Panc1 (cell line): ENCODE measurements around the gene FAM43A.

Source experiments
- POLR2AphosphoS5 ChIP-seq: IDR thresholded peaks from 2 replicates; pipeline ENCODE4 v1.6.1; 2012; ENCODE audit warnings: mild to moderate bottlenecking, low read depth, low read length, moderate library complexity
- TF ChIP-seq, protein P1 (sequence below): fragments of 450-650 bp; IDR thresholded peaks from 2 replicates; pipeline ENCODE4 v1.5.1; 2017; ENCODE audit warnings: mild to moderate bottlenecking

DNA sequence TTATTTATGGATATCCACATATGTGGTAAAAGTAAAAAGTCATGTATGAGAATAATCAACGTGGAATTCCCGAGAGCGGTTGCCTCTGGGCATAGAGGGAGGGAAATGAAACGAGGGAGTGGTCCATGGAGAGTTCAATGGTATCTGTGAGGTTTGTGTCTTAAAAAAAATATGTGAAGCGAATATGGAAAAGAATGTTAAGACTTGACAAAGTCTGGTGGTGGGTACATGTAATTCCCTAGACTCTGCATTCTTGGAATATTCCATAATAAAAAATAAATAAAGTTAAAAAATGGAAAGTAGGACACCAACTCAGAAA lies 28.4 kb downstream of the FAM43A start:
- TF ChIP-seq POLR2AphosphoS5 = no peak
- TF ChIP-seq, protein P1, sequence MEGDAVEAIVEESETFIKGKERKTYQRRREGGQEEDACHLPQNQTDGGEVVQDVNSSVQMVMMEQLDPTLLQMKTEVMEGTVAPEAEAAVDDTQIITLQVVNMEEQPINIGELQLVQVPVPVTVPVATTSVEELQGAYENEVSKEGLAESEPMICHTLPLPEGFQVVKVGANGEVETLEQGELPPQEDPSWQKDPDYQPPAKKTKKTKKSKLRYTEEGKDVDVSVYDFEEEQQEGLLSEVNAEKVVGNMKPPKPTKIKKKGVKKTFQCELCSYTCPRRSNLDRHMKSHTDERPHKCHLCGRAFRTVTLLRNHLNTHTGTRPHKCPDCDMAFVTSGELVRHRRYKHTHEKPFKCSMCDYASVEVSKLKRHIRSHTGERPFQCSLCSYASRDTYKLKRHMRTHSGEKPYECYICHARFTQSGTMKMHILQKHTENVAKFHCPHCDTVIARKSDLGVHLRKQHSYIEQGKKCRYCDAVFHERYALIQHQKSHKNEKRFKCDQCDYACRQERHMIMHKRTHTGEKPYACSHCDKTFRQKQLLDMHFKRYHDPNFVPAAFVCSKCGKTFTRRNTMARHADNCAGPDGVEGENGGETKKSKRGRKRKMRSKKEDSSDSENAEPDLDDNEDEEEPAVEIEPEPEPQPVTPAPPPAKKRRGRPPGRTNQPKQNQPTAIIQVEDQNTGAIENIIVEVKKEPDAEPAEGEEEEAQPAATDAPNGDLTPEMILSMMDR = no peak
